ENCODE data around the gene SH3BP5L. TPM values are rescaled to one million over a fixed set of nuclear protein-coding genes. Genes with fewer than 3 reads are reported as not detected.

SH3BP5L gene
- total and polyA plus RNA-seq, 7 donors = 13.7 to 23.5 (median 16.6) TPM

- Histone ChIP-seq H3K36me3 (peaks cover 0 to 5% (median 0%) of the 10 kb centered on the region in 4 donors), H3K4me1 (peaks cover 0 to 55% (median 55%) of the 10 kb centered on the region in 4 donors), H3K27me3 (no peaks in the 10 kb centered on the region), H3K27ac (peak overlapping the region; percentile 94 to 98 (median 95)), H3K9me3 (no peaks in the 10 kb centered on the region), H3K4me3 (peak overlapping the region; percentile 55 to 93 (median 73))
- peak; percentile 75 for DNase-seq
- 0 to 1% methylated on average over 18 of the region's 18 CpGs for WGBS, 2 donors
- TF ChIP-seq CTCF (IDR thresholded peaks at IDR 0.05) (no peak), EP300 (IDR thresholded peaks at IDR 0.05) (no peak), POLR2AphosphoS5 (IDR thresholded peaks at IDR 0.05) (peak in 3 of 4 donors; percentile 21 to 54 (median 23)), POLR2A (IDR thresholded peaks at IDR 0.05) (peak; percentile 34 to 49)
- intact Hi-C loops (cut with DNase I) = loop anchor here (1.0 kb wide), 1 partner anchor 34 kb away; the partner anchor contains the start of gene ZNF692
Measured at GRCh38 chr1:248825573-248825908, 174 bp downstream of the SH3BP5L start.

GRCh38 chr1:248825136-248825535 is 579 bp downstream of the SH3BP5L start:
- 22 to 39% methylated on average over 10 of the region's 10 CpGs for WGBS, 2 donors
- H3K9me3 ChIP-seq = no peaks in the 10 kb centered on the region
- DNase-seq = no peak
- H3K36me3 ChIP-seq = peaks cover 0 to 9% (median 0%) of the 10 kb centered on the region in 4 donors
- intact Hi-C loops (cut with DNase I) = loop anchor here (1.0 kb wide), 1 partner anchor 34 kb away; the partner anchor contains the start of gene ZNF692
- peak overlapping the region; percentile 94 to 98 (median 95) for H3K27ac ChIP-seq
- peaks cover 0 to 59% (median 59%) of the 10 kb centered on the region in 4 donors for H3K4me1 ChIP-seq
- TF ChIP-seq POLR2A (IDR thresholded peaks at IDR 0.05) (no peak), POLR2AphosphoS5 (IDR thresholded peaks at IDR 0.05) (no peak), CTCF (IDR thresholded peaks at IDR 0.05) (no peak), EP300 (IDR thresholded peaks at IDR 0.05) (no peak)
- peak overlapping the region; percentile 55 to 93 (median 73) for H3K4me3 ChIP-seq
- H3K27me3 ChIP-seq = no peaks in the 10 kb centered on the region

GRCh38 chr1:248824701-248825100 is 1.0 kb downstream of the SH3BP5L start:
- H3K27me3 ChIP-seq = no peaks in the 10 kb centered on the region
- TF ChIP-seq EP300 (IDR thresholded peaks at IDR 0.05) (no peak), POLR2AphosphoS5 (IDR thresholded peaks at IDR 0.05) (no peak)
- no peaks in the 10 kb centered on the region for H3K9me3 ChIP-seq
- peaks cover 0 to 63% (median 60%) of the 10 kb centered on the region in 4 donors for H3K4me1 ChIP-seq
- DNase-seq = no peak
- H3K4me3 ChIP-seq = peak overlapping the region; percentile 55 to 93 (median 73)
- WGBS, 2 donors = 88 to 94% methylated on average over 3 of the region's 3 CpGs
- H3K27ac ChIP-seq = peak overlapping the region in 3 of 4 donors; percentile 94 to 98 (median 94)
- peaks cover 0 to 11% (median 0%) of the 10 kb centered on the region in 4 donors for H3K36me3 ChIP-seq
- intact Hi-C loops (cut with DNase I) = loop anchor here (1.0 kb wide), 1 partner anchor 35 kb away; the partner anchor contains the start of gene ZNF692

GRCh38 chr1:248824301-248824700 is 1.4 kb downstream of the SH3BP5L start:
- H3K4me3 ChIP-seq = peak overlapping the region in 3 of 4 donors; percentile 60 to 93 (median 86)
- no peaks in the 10 kb centered on the region for H3K9me3 ChIP-seq
- peaks cover 0 to 65% (median 60%) of the 10 kb centered on the region in 4 donors for H3K4me1 ChIP-seq
- peak overlapping the region in 1 of 4 donors; percentile 94 for H3K27ac ChIP-seq
- TF ChIP-seq POLR2A (IDR thresholded peaks at IDR 0.05) (no peak), CTCF (IDR thresholded peaks at IDR 0.05) (no peak), POLR2AphosphoS5 (IDR thresholded peaks at IDR 0.05) (no peak), EP300 (IDR thresholded peaks at IDR 0.05) (no peak)
- no peaks in the 10 kb centered on the region for H3K27me3 ChIP-seq
- 91 to 100% methylated on average over 1 of the region's 1 CpG for WGBS, 2 donors
- no peak for DNase-seq
- peaks cover 0 to 11% (median 0%) of the 10 kb centered on the region in 4 donors for H3K36me3 ChIP-seq
- intact Hi-C loops (cut with DNase I) = no loop called here

GRCh38 chr1:248823517-248824001 is 2.2 kb downstream of the SH3BP5L start:
- DNase-seq = no peak
- Histone ChIP-seq H3K27me3 (no peaks in the 10 kb centered on the region), H3K27ac (no peak overlapping the region), H3K4me1 (peaks cover 0 to 72% (median 67%) of the 10 kb centered on the region in 4 donors), H3K4me3 (peak overlapping the region in 1 of 4 donors; percentile 86), H3K36me3 (peaks cover 0 to 11% (median 0%) of the 10 kb centered on the region in 4 donors), H3K9me3 (no peaks in the 10 kb centered on the region)
- intact Hi-C loops (cut with DNase I) = no loop called here
- TF ChIP-seq POLR2A (IDR thresholded peaks at IDR 0.05) (no peak), POLR2AphosphoS5 (IDR thresholded peaks at IDR 0.05) (no peak), EP300 (IDR thresholded peaks at IDR 0.05) (no peak), CTCF (IDR thresholded peaks at IDR 0.05) (no peak)
- WGBS, 2 donors = 86% methylated on average over 2 of the region's 2 CpGs
